IMR-90 (cell line): ENCODE data around the gene SDC3.
"Not testable (repeated sequence)": the region's sequence is repeated elsewhere in the genome, so short reads cannot be mapped to it uniquely, and the experiment has no call there.

Experiments
- POLR2A ChIP-seq: IDR thresholded peaks from 2 replicates; pipeline ENCODE4 v1.6.1; 2012; ENCODE audit warnings: mild to moderate bottlenecking, low read depth, low read length
- RAD21 ChIP-seq: IDR thresholded peaks from 2 replicates; pipeline ENCODE4 v1.6.1; 2012; ENCODE audit warnings: low read length, improper control_type of control experiment
- SMC3 ChIP-seq: fragments of 150-350 bp; IDR thresholded peaks from 2 replicates; pipeline ENCODE4 v1.6.1; 2016; ENCODE audit warnings: low read depth, mild to moderate bottlenecking, antibody characterized with exemption, low read length, moderate library complexity
- TF ChIP-seq, protein P1 (sequence below): conservative IDR thresholded peaks from 2 replicates; pipeline ENCODE4 v1.5.1; 2012; ENCODE audit warnings: mild to moderate bottlenecking, low read depth, low read length, improper control_type of control experiment

DNA sequence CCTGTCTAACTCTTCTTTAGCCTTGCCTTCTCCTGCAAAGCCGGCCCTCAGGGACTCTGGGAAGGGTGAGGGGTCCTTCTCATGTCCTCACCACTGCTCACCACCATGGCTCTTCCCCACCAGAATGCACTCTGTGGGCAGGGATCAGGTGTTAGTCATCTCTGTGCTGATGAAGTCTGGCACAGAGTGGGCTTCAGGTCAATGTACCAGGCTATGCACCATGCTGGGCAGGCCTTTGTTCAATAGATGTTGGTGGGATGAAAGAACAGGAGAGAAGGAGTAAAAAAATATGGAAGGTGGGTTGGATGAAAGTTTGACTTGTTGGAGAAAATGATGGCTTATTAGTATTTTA, 40.9 kb upstream of the SDC3 start:
- TF ChIP-seq, protein P1, sequence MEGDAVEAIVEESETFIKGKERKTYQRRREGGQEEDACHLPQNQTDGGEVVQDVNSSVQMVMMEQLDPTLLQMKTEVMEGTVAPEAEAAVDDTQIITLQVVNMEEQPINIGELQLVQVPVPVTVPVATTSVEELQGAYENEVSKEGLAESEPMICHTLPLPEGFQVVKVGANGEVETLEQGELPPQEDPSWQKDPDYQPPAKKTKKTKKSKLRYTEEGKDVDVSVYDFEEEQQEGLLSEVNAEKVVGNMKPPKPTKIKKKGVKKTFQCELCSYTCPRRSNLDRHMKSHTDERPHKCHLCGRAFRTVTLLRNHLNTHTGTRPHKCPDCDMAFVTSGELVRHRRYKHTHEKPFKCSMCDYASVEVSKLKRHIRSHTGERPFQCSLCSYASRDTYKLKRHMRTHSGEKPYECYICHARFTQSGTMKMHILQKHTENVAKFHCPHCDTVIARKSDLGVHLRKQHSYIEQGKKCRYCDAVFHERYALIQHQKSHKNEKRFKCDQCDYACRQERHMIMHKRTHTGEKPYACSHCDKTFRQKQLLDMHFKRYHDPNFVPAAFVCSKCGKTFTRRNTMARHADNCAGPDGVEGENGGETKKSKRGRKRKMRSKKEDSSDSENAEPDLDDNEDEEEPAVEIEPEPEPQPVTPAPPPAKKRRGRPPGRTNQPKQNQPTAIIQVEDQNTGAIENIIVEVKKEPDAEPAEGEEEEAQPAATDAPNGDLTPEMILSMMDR: not testable (repeated sequence)
- not testable (repeated sequence) for TF ChIP-seq POLR2A, SMC3, RAD21
